HepG2 (cell line): ENCODE results near the gene PDGFB. TPM values are rescaled to one million over a fixed set of nuclear protein-coding genes. Genes with fewer than 3 reads are reported as not detected.

Source experiments
- CBX2 ChIP-seq, 2 experiments: fragments of 200-600 bp in 1 of 2; sonication (generic); formaldehyde crosslinking in 1 of 2; IDR thresholded peaks; 2 replicates each; pipeline versions ENCODE4 v1.7.0 to v1.8.1; 2018 to 2022; ENCODE audit warnings: low read depth in 2 of 2, low read length in 1 of 2, mild to moderate bottlenecking in 1 of 2, missing genetic modification reagents in 1 of 2
- GTF3A ChIP-seq: sonication (generic); formaldehyde crosslinking; conservative IDR thresholded peaks from 2 replicates; pipeline ENCODE4 v1.4.0; 2020; ENCODE audit warnings: mild to moderate bottlenecking, missing genetic modification reagents
- JDP2 ChIP-seq: sonication (generic); formaldehyde crosslinking; IDR thresholded peaks from 2 replicates; pipeline ENCODE4 v1.8.1; 2022; ENCODE audit warnings: missing genetic modification reagents, borderline replicate concordance
- KLF9 ChIP-seq: IDR thresholded peaks from 2 replicates; pipeline ENCODE4 v1.6.1; 2016; ENCODE audit warnings: low read depth
- POLR2AphosphoS2 ChIP-seq: IDR thresholded peaks from 2 replicates; pipeline ENCODE4 v1.6.1; 2011; ENCODE audit warnings: low read depth, low read length, improper control_type of control experiment
- SALL2 ChIP-seq: sonication (generic); formaldehyde crosslinking; IDR thresholded peaks from 2 replicates; pipeline ENCODE4 v1.8.1; 2023; ENCODE audit warnings: mild to moderate bottlenecking, missing genetic modification reagents, inconsistent platforms
- THAP11 ChIP-seq: IDR thresholded peaks from 2 replicates; pipeline ENCODE4 v1.6.1; 2016; ENCODE audit warnings: missing biosample characterization, missing genetic modification reagents
- ZNF224 ChIP-seq: sonication (generic); formaldehyde crosslinking; IDR thresholded peaks from 2 replicates; pipeline ENCODE4 v1.5.0; 2020; ENCODE audit warnings: mild to moderate bottlenecking, missing genetic modification reagents
- ZNF468 ChIP-seq: sonication (generic); formaldehyde crosslinking; IDR thresholded peaks from 2 replicates; pipeline ENCODE4 v1.8.0; 2022; ENCODE audit warnings: mild to moderate bottlenecking, moderate library complexity, missing genetic modification reagents
- ZNF569 ChIP-seq: sonication (generic); formaldehyde crosslinking; IDR thresholded peaks from 2 replicates; pipeline ENCODE4 v1.5.0; 2020; ENCODE audit warnings: mild to moderate bottlenecking, missing genetic modification reagents, moderate library complexity, borderline replicate concordance
- ZNF678 ChIP-seq: sonication (generic); formaldehyde crosslinking; IDR thresholded peaks from 2 replicates; pipeline ENCODE4 v1.4.0; 2020; ENCODE audit warnings: mild to moderate bottlenecking, missing genetic modification reagents
- ZSCAN31 ChIP-seq: sonication (generic); formaldehyde crosslinking; IDR thresholded peaks from 2 replicates; pipeline ENCODE4 v1.5.0; 2020; ENCODE audit warnings: low read depth, mild to moderate bottlenecking, missing genetic modification reagents
- polyA plus RNA-seq, 8 experiments: library from polyadenylated mRNA; depleted of rRNA in 3 of 8; stranded (reverse) in 7 of 8; unstranded in 1 of 8; fragments of >200 nt; fragmentation: Illumina TruSeq in 4 of 8; extraction: Trizol in 4 of 8; gene quantifications; 2 replicates each; pipeline versions ENCODE4 v1.2.1 to v1.2.3, GENCODE V29; 2011 to 2016; ENCODE audit warnings: low read depth in 4 of 8, missing spikeins in 1 of 8, mixed read lengths in 1 of 8; ENCODE audit not compliant: insufficient read depth in 1 of 8
- total RNA-seq, 5 experiments: library from RNA; depleted of rRNA; stranded (reverse); fragments of >200 nt; fragmentation: Illumina TruSeq; extraction: Trizol; gene quantifications; 2 replicates each; pipeline ENCODE4 v1.2.3, GENCODE V29; 2016; ENCODE audit warnings: low read depth in 1 of 5
- TF ChIP-seq, protein P1 (sequence below): IDR thresholded peaks from 2 replicates; pipeline ENCODE4 v1.6.1; 2016
- TF ChIP-seq, protein P2 (sequence below): sonication (generic); formaldehyde crosslinking; IDR thresholded peaks from 2 replicates; pipeline ENCODE4 v1.5.1; 2020; ENCODE audit warnings: missing genetic modification reagents, mild to moderate bottlenecking, borderline replicate concordance
- TF ChIP-seq, protein P3 (sequence below): sonication (generic); formaldehyde crosslinking; IDR thresholded peaks from 2 replicates; pipeline ENCODE4 v1.4.0; 2020; ENCODE audit warnings: mild to moderate bottlenecking, missing genetic modification reagents
- TF ChIP-seq, protein P4 (sequence below): sonication (generic); formaldehyde crosslinking; conservative IDR thresholded peaks from 2 replicates; pipeline ENCODE4 v1.8.1; 2023; ENCODE audit warnings: missing genetic modification reagents

Gene PDGFB
- total and polyA plus RNA-seq, 2 of the 13 experiments (the other 11 are each of a cell fraction or from before 2014, with no cell fraction given), result 1.4 to 10.1 TPM

DNA sequence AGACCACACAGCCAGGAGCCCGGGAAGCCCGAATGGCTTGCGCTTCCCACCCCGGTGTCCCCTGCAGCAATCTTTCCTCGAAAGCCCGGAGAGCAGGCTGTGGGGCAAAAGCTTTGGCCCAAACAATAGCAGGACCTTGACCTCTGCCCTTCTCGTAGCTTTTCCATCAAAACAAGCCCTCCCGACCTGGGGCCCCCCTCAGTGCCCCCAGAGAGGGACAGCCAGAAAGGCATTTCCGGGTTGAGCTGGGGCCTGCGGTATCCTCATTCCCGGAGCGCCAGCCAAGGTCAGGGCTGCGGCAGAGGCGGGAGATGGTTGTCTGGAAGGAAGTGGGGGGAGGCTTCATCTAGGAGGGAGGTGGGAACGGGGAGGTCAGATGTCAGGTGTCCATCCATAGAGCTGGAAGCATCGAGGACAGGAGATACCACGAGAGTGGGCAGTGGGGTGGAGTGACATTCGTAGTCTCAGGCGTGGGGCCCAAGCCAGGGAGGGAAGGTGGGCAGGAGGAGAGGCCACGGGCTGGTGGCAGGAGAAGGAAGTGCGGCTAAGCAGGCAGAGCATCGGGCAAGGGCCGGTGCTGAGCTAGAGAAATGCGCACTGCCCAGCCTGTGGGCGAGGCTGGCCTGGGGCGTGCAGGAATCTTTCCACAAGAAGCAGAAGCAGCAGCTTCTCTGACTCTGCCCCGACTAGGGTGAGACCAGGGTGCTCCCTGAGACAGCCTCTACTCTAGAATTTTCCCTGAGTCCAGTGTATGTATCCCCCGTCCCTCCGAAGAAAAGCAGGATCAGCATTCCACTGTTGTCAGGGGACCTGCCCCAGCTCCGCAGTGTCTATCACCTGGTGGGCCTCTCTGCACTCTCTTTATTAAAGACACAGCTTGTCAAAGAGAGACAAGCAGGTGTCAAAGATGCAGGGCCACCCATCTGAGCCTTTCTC, 14.3 kb downstream of the PDGFB start (continued):
- TF ChIP-seq, protein P1, sequence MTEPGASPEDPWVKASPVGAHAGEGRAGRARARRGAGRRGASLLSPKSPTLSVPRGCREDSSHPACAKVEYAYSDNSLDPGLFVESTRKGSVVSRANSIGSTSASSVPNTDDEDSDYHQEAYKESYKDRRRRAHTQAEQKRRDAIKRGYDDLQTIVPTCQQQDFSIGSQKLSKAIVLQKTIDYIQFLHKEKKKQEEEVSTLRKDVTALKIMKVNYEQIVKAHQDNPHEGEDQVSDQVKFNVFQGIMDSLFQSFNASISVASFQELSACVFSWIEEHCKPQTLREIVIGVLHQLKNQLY (CRISPR knock-in tag), result peak; percentile 50
- TF ChIP-seq, protein P2, sequence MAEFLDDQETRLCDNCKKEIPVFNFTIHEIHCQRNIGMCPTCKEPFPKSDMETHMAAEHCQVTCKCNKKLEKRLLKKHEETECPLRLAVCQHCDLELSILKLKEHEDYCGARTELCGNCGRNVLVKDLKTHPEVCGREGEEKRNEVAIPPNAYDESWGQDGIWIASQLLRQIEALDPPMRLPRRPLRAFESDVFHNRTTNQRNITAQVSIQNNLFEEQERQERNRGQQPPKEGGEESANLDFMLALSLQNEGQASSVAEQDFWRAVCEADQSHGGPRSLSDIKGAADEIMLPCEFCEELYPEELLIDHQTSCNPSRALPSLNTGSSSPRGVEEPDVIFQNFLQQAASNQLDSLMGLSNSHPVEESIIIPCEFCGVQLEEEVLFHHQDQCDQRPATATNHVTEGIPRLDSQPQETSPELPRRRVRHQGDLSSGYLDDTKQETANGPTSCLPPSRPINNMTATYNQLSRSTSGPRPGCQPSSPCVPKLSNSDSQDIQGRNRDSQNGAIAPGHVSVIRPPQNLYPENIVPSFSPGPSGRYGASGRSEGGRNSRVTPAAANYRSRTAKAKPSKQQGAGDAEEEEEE (CRISPR knock-in tag), result no peak
- TF ChIP-seq JDP2 (no peak), ZNF569 (CRISPR knock-in tag) (no peak), ZNF468 (no peak), POLR2AphosphoS2 (no peak), CBX2 (IDR thresholded peaks at IDR 0.05; ENCODE audit: low read depth, low read length) (no peak), CBX2 (CRISPR knock-in tag; IDR thresholded peaks at IDR 0.05; ENCODE audit: low read depth) (no peak), THAP11 (CRISPR knock-in tag) (peak; percentile 78), KLF9 (CRISPR knock-in tag) (no peak), ZNF224 (CRISPR knock-in tag) (0 out of 2 replicates have a peak, but pooled peaks have one; percentile 45), GTF3A (CRISPR knock-in tag) (no peak), ZSCAN31 (CRISPR knock-in tag) (0 out of 2 replicates have a peak, but pooled peaks have one; percentile 51), SALL2 (CRISPR knock-in tag) (no peak), ZNF678 (CRISPR knock-in tag) (no peak)
- TF ChIP-seq, protein P3, sequence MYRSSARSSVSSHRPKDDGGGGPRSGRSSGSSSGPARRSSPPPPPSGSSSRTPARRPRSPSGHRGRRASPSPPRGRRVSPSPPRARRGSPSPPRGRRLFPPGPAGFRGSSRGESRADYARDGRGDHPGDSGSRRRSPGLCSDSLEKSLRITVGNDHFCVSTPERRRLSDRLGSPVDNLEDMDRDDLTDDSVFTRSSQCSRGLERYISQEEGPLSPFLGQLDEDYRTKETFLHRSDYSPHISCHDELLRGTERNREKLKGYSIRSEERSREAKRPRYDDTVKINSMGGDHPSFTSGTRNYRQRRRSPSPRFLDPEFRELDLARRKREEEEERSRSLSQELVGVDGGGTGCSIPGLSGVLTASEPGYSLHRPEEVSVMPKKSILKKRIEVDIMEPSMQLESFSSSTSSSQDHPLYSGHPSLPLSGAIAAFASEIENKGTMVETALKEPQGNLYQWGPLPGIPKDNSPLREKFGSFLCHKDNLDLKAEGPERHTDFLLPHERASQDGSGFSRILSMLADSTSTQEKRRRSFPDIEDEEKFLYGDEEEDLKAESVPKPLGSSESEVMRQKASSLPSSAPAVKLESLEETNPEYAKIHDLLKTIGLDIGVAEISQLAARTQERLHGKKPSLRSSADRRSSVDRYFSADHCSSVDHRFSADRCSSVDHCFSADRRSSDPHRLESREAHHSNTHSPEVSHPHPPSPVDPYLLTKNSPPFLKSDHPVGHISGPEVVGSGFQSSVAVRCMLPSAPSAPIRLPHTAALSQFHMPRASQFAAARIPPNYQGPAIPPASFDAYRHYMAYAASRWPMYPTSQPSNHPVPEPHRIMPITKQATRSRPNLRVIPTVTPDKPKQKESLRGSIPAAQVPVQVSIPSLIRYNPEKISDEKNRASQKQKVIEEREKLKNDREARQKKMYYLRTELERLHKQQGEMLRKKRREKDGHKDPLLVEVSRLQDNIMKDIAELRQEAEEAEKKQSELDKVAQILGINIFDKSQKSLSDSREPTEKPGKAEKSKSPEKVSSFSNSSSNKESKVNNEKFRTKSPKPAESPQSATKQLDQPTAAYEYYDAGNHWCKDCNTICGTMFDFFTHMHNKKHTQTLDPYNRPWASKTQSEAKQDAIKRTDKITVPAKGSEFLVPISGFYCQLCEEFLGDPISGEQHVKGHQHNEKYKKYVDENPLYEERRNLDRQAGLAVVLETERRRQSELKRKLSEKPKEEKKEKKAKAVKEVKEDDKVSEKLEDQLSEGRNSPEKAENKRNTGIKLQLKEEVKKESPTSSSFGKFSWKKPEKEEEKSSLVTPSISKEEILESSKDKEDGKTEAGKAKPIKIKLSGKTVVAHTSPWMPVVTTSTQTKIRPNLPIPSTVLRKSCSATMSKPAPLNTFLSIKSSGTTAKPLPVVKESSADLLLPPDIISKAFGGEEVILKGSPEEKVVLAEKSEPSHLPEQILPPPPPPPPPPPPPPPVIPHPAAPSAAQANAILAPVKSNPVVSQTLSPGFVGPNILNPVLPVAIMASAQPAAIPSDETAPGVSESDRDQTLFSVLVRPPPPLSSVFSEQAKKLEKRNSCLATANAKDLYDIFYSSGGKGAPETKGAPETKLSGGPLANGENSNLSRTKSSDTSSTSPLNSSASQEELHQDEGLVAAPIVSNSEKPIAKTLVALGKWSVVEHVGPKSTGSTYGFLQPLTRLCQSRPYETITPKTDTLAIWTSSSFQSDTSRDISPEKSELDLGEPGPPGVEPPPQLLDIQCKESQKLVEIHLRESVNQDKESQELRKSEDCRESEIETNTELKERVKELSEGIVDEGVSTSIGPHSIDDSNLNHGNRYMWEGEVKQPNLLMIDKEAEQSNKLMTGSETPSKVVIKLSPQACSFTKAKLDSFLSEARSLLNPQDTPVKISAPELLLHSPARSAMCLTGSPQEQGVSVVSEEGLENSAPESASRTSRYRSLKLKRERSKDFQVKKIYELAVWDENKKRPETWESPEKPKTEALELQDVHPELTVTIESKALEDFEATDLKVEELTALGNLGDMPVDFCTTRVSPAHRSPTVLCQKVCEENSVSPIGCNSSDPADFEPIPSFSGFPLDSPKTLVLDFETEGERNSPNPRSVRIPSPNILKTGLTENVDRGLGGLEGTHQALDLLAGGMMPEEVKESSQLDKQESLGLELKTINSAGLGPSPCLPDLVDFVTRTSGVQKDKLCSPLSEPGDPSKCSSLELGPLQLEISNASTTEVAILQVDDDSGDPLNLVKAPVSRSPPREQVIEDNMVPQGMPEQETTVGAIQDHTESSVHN (CRISPR knock-in tag), result no peak
- TF ChIP-seq, protein P4, sequence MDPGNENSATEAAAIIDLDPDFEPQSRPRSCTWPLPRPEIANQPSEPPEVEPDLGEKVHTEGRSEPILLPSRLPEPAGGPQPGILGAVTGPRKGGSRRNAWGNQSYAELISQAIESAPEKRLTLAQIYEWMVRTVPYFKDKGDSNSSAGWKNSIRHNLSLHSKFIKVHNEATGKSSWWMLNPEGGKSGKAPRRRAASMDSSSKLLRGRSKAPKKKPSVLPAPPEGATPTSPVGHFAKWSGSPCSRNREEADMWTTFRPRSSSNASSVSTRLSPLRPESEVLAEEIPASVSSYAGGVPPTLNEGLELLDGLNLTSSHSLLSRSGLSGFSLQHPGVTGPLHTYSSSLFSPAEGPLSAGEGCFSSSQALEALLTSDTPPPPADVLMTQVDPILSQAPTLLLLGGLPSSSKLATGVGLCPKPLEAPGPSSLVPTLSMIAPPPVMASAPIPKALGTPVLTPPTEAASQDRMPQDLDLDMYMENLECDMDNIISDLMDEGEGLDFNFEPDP, result no peak
